IMR-90 (cell line): ENCODE data around the gene RAI1.

Experiments
- CTCF ChIP-seq: conservative IDR thresholded peaks from 2 replicates; pipeline ENCODE4 v1.5.1; 2012; ENCODE audit warnings: mild to moderate bottlenecking, low read depth, low read length, improper control_type of control experiment
- POLR2A ChIP-seq: IDR thresholded peaks from 2 replicates; pipeline ENCODE4 v1.6.1; 2012; ENCODE audit warnings: mild to moderate bottlenecking, low read depth, low read length
- RFX5 ChIP-seq: IDR thresholded peaks from 2 replicates; pipeline ENCODE4 v1.8.0; 2012; ENCODE audit warnings: low read depth, mild to moderate bottlenecking, low read length, moderate library complexity
- SMC3 ChIP-seq: fragments of 150-350 bp; IDR thresholded peaks from 2 replicates; pipeline ENCODE4 v1.6.1; 2016; ENCODE audit warnings: low read depth, mild to moderate bottlenecking, antibody characterized with exemption, low read length, moderate library complexity

- no peak for TF ChIP-seq CTCF
- no peak for TF ChIP-seq RFX5
- no peak for TF ChIP-seq SMC3
- no peak for TF ChIP-seq POLR2A
Observed at GRCh38 chr17:17755715-17756114, 74.5 kb downstream of the RAI1 start.
